ENCODE measurements around the gene RAMACL. TPM values are rescaled to one million over a fixed set of nuclear protein-coding genes. Genes with fewer than 3 reads are reported as not detected.
A peak's percentile ranks its signal among the peaks of the same experiment; 100 is the strongest.
"Not testable (repeated sequence)": the region's sequence is repeated elsewhere in the genome, so short reads cannot be mapped to it uniquely, and the experiment has no call there.

The RAMACL gene
- 0.35 and 0.75 TPM in 2 replicates for total RNA-seq

GRCh38 chr6:166586424-166587156, at the start of gene RAMACL:
Gene RAMACL, minus strand, starts transcription at chr6:166586678. Its CDS starts 201 bp downstream, at chr6:166586477.
- no peak for DNase-seq (ENCODE audit: low read depth)

- no peak for DNase-seq (ENCODE audit: low read depth)
These were observed 48.8 kb upstream of the RAMACL start for GRCh38 chr6:166635013-166635970.

- DNase-seq (ENCODE audit: low read depth), result not testable (repeated sequence)
These were observed 48.1 kb upstream of the RAMACL start for GRCh38 chr6:166634581-166634980.

GRCh38 chr6:166633732-166634535, 47.5 kb upstream of the RAMACL start:
- DNase-seq (ENCODE audit: low read depth), result no peak

GRCh38 chr6:166632731-166633130, 46.3 kb upstream of the RAMACL start:
- DNase-seq (ENCODE audit: low read depth), result no peak

- no peak for DNase-seq (ENCODE audit: low read depth)
These were observed 44.0 kb upstream of the RAMACL start for GRCh38 chr6:166630462-166630861.

GRCh38 chr6:166629628-166630027, 43.1 kb upstream of the RAMACL start:
- no peak for DNase-seq (ENCODE audit: low read depth)

- DNase-seq (ENCODE audit: low read depth), result peak; percentile 33
These were observed 41.7 kb upstream of the RAMACL start for GRCh38 chr6:166627875-166628801.

- peak; percentile 95 for DNase-seq (ENCODE audit: low read depth)
These were observed 40.8 kb upstream of the RAMACL start, which contains the start of gene RPS6KA2 for GRCh38 chr6:166627033-166627874. Gene RPS6KA2, minus strand, starts transcription at chr6:166627251. Its CDS starts 232 bp downstream, at chr6:166627019.

GRCh38 chr6:166626177-166627032, 39.9 kb upstream of the RAMACL start:
- peak; percentile 45 for DNase-seq (ENCODE audit: low read depth)

GRCh38 chr6:166625356-166625755, 38.9 kb upstream of the RAMACL start:
- DNase-seq (ENCODE audit: low read depth), result no peak

GRCh38 chr6:166624275-166624674, 37.8 kb upstream of the RAMACL start:
- no peak for DNase-seq (ENCODE audit: low read depth)

- peak; percentile 40 for DNase-seq (ENCODE audit: low read depth)
These were observed 36.8 kb upstream of the RAMACL start for GRCh38 chr6:166623318-166623717.

GRCh38 chr6:166621114-166621540, 34.6 kb upstream of the RAMACL start:
- peak; percentile 38 for DNase-seq (ENCODE audit: low read depth)

GRCh38 chr6:166620478-166621113, 34.1 kb upstream of the RAMACL start:
- DNase-seq (ENCODE audit: low read depth), result no peak

- peak; percentile 97 for DNase-seq (ENCODE audit: low read depth)
These were observed 33.4 kb upstream of the RAMACL start for GRCh38 chr6:166619912-166620311.

- peak; percentile 41 for DNase-seq (ENCODE audit: low read depth)
These were observed 32.6 kb upstream of the RAMACL start for GRCh38 chr6:166618866-166619761.
